Measurements from ENCODE around the gene FCF1. TPM values are rescaled to one million over a fixed set of nuclear protein-coding genes. Genes with fewer than 3 reads are reported as not detected.

The FCF1 gene
- polyA plus RNA-seq, 1 of the 3 experiments (the other 2 are of a cell fraction), result 42.6 TPM

- Histone ChIP-seq H3K27me3 (ENCODE audit: insufficient read depth) (no peaks in the 10 kb centered on the region), H3K4me3 (ENCODE audit: low read depth in 2 of 2, low read length in 1 of 2) (peak overlapping the region; percentile 83 to 90), H2AFZ (ENCODE audit: low read depth) (no peak overlapping the region), H3K9ac (peak overlapping the region; percentile 91; the same call in 1 of the 2 replicates), H3K9me3 (no peaks in the 10 kb centered on the region), H3K9me2 (no peaks in the 10 kb centered on the region), H3K36me3 (replicated peaks in 1 of 2; ENCODE audit: control insufficient read depth in 1 of 2, insufficient read depth in 2 of 2, low read length in 1 of 2) (peaks cover 2 to 26% of the 10 kb centered on the region in 2 experiments), H3K4me2 (peak overlapping the region; percentile 99), H3K27ac (ENCODE audit: low read depth in 2 of 2, low read length in 1 of 2) (no peak overlapping the region; a peak in 1 of 4 replicates), H3K79me2 (ENCODE audit: insufficient read depth) (peaks cover 76% of the 10 kb centered on the region), H3F3A (replicated peaks; ENCODE audit: insufficient read depth) (peaks cover 5% of the 10 kb centered on the region), H4K20me1 (ENCODE audit: insufficient read depth) (peaks cover 61% of the 10 kb centered on the region), H3K4me1 (ENCODE audit: control insufficient read depth in 1 of 2, insufficient read depth in 2 of 2, low read depth in 1 of 2, low read length in 1 of 2) (peaks cover 0 to 4% of the 10 kb centered on the region in 2 experiments; a peak in 3 of 4 replicates)
- CTCF ChIA-PET, result interaction anchor here (1.0 kb wide), 1 partner anchor 156 kb away, joined by 3 read pairs; no protein-coding TSS in a partner anchor
- DNase-seq, result no peak
- POLR2A ChIA-PET, result no interaction called here
- TF ChIP-seq YY1 (IDR thresholded peaks at IDR 0.05; ENCODE audit: low read depth), result no peak
- no peak for TF ChIP-seq MXI1 (IDR thresholded peaks at IDR 0.05; ENCODE audit: low read depth, low read length)
- no peak for TF ChIP-seq MEF2A (IDR thresholded peaks at IDR 0.05; ENCODE audit: borderline replicate concordance, low read depth)
- TF ChIP-seq MAX (IDR thresholded peaks at IDR 0.05; ENCODE audit: low read depth), result no peak
- TF ChIP-seq SMC3 (IDR thresholded peaks at IDR 0.05; ENCODE audit: low read depth, low read length), result no peak
- no peak for TF ChIP-seq PBX3 (IDR thresholded peaks at IDR 0.05)
- no peak for TF ChIP-seq USF1 (IDR thresholded peaks at IDR 0.05; ENCODE audit: borderline replicate concordance, low read depth)
- no peak for TF ChIP-seq FOSL2 (IDR thresholded peaks at IDR 0.05; ENCODE audit: borderline replicate concordance, low read depth)
- no peak for TF ChIP-seq SIN3A (IDR thresholded peaks at IDR 0.05; ENCODE audit: borderline replicate concordance, low read depth, low read length)
- TF ChIP-seq CTCF (IDR thresholded peaks at IDR 0.05), result no peak
- no peak for TF ChIP-seq RAD21 (IDR thresholded peaks at IDR 0.05; ENCODE audit: low read length)
- TF ChIP-seq IRF3 (IDR thresholded peaks at IDR 0.05; ENCODE audit: low read depth, low read length), result no peak
- no peak for TF ChIP-seq ELF1 (IDR thresholded peaks at IDR 0.05)
- no peak for TF ChIP-seq POLR2AphosphoS5 (IDR thresholded peaks at IDR 0.05; ENCODE audit: low read depth, low read length)
- no peak for TF ChIP-seq USF2 (IDR thresholded peaks at IDR 0.05; ENCODE audit: borderline replicate concordance, low read depth, low read length)
- TF ChIP-seq TEAD4 (IDR thresholded peaks at IDR 0.05; ENCODE audit: borderline replicate concordance, insufficient read depth), result no peak
Measured at GRCh38 chr14:74765721-74766120, 52.8 kb downstream of the FCF1 start.

Measured in SK-N-SH (cell line).